Mucosa of descending colon (tissue), 3 donors: ENCODE data around the gene SIK2. TPM values are rescaled to one million over a fixed set of nuclear protein-coding genes. Genes with fewer than 3 reads are reported as not detected.

Experiments used
- ATAC-seq: fragments of 200-7000 bp; cut with Tn5 transposase; one replicate; pipeline ENCODE4 v1.9.1; 2020; ENCODE audit warnings: mild to moderate bottlenecking, moderate library complexity
- DNase-seq, 3 donors: peaks; one replicate each; pipeline ENCODE4 v3.0.0-alpha.2; 2020
- H3K36me3 ChIP-seq: fragments of 200-600 bp; one replicate; pipeline ENCODE4 v1.8.0; 2021; ENCODE audit warnings: low read depth, mild to moderate bottlenecking
- H3K4me1 ChIP-seq: fragments of 200-600 bp; one replicate; pipeline ENCODE4 v1.8.0; 2021; ENCODE audit warnings: low read depth, mild to moderate bottlenecking
- H3K4me3 ChIP-seq: fragments of 200-600 bp; one replicate; pipeline ENCODE4 v1.8.0; 2021; ENCODE audit warnings: mild to moderate bottlenecking
- H3K9me3 ChIP-seq: fragments of 200-600 bp; one replicate; pipeline ENCODE4 v1.8.0; 2021; ENCODE audit warnings: mild to moderate bottlenecking
- intact Hi-C, 2 donors: fragments of 100-400 bp; cut with DNase I in 1 of 2; cut with micrococcal nuclease in 1 of 2; formaldehyde crosslinking; loops; one replicate each; pipeline versions ENCODE4 v1.11.0 to v1.11.1; 2022; cut with DNase I, micrococcal nuclease
- total RNA-seq, 3 donors: library from RNA; stranded (reverse); fragmentation: NEBNext Ultra II Directional in 2 of 3; extraction: Animal tissue kit (Norgen Biotek cat#: 25700) in 2 of 3; gene quantifications; one replicate each; pipeline versions ENCODE4 v1.2.1 to v1.2.4, GENCODE V29; 2021 to 2023
- TF ChIP-seq, protein P1 (sequence below): fragments of 200-600 bp; IDR thresholded peaks from one replicate; pipeline ENCODE4 v1.8.0; 2022; ENCODE audit warnings: antibody characterized with exemption, mild to moderate bottlenecking
- donor health status: DM: no; HTN: no; CAD: no; lungs with moderate emphysema.
- donor health status: DM: no; HTN: no; CAD: no.
- donor health status: DM: no; HTN: yes; CAD: no.

Gene SIK2
- total RNA-seq, 3 donors from 2014 or later, result 22.0 to 23.0 (median 22.7) TPM

DNA sequence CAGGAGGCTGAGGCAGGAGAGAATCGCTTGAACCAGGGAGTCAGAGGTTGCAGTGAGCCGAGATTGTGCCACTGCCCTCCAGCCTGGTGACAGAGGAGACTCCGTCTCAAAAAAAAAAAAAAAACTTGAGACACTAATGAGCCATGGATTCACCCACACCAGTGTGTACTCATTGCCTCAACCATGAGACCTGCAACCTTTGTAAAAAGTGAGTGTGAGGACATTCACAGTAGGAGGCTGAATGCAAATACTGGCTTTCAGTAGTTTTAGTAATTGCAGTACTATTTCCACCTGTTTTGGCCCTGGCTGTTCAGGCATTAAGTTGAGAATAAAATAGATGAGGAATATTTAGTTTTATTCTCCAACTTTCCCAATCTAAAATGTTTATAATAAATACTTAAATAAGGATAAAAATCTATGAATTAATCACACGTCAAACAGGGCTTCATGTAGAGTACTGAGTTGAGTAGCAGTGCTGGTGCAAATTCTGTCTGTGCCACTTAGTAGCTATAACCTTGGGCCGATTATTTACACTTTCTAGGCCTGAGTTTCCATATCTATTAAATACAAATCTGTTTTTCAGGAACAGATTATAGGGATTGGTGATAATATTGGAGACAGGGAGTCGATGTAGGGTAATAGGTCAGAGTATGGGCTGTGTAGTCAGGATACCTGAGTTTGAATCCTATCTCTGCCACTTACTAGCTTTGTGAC is 91.1 kb downstream of the SIK2 start:
- TF ChIP-seq, protein P1, sequence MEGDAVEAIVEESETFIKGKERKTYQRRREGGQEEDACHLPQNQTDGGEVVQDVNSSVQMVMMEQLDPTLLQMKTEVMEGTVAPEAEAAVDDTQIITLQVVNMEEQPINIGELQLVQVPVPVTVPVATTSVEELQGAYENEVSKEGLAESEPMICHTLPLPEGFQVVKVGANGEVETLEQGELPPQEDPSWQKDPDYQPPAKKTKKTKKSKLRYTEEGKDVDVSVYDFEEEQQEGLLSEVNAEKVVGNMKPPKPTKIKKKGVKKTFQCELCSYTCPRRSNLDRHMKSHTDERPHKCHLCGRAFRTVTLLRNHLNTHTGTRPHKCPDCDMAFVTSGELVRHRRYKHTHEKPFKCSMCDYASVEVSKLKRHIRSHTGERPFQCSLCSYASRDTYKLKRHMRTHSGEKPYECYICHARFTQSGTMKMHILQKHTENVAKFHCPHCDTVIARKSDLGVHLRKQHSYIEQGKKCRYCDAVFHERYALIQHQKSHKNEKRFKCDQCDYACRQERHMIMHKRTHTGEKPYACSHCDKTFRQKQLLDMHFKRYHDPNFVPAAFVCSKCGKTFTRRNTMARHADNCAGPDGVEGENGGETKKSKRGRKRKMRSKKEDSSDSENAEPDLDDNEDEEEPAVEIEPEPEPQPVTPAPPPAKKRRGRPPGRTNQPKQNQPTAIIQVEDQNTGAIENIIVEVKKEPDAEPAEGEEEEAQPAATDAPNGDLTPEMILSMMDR, result no peak
- ATAC-seq (no peak), DNase-seq (no peak)
- Histone ChIP-seq H3K4me1 (no peaks in the 10 kb centered on the region), H3K4me3 (no peak overlapping the region), H3K36me3 (no peaks in the 10 kb centered on the region), H3K9me3 (no peaks in the 10 kb centered on the region)
- intact Hi-C loops, result no loop called here

GRCh38 chr11:111694851-111695250 is 92.6 kb downstream of the SIK2 start:
- no peak for DNase-seq
- no peaks in the 10 kb centered on the region for H3K4me1 ChIP-seq
- no peaks in the 10 kb centered on the region for H3K9me3 ChIP-seq
- no peak overlapping the region for H3K4me3 ChIP-seq
- TF ChIP-seq, protein P1, result no peak
- ATAC-seq, result no peak
- H3K36me3 ChIP-seq, result no peaks in the 10 kb centered on the region
- intact Hi-C loops, result no loop called here

GRCh38 chr11:111696556-111696955 is 94.3 kb downstream of the SIK2 start:
- no peaks in the 10 kb centered on the region for H3K9me3 ChIP-seq
- intact Hi-C loops, result no loop called here
- no peak for DNase-seq
- no peaks in the 10 kb centered on the region for H3K4me1 ChIP-seq
- TF ChIP-seq, protein P1, result no peak
- no peak overlapping the region for H3K4me3 ChIP-seq
- ATAC-seq, result no peak
- H3K36me3 ChIP-seq, result no peaks in the 10 kb centered on the region

DNA sequence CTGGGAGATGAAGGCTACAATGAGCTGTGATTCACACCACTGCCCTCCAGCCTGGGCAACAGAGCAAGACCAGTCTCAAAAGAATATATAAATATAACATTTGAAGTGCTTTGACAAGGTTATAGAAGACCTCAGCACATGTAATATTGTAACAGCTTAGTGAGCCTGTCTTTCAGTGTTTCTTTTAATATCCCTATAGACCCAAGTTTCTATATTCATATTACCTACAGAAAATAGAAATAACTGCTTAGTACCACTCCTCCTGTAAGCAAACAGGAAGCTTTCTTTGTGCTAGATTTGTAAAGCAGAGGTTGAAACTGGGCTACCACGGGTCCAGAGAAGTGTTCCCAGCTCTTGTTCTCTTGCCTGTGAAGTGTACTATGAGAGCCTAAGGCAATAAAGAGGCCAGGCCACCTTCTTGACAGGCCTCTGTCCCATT is 95.7 kb downstream of the SIK2 start:
- TF ChIP-seq, protein P1, result no peak
- no peaks in the 10 kb centered on the region for H3K4me1 ChIP-seq
- intact Hi-C loops, result no loop called here
- no peaks in the 10 kb centered on the region for H3K9me3 ChIP-seq
- ATAC-seq, result no peak
- no peak overlapping the region for H3K4me3 ChIP-seq
- H3K36me3 ChIP-seq, result no peaks in the 10 kb centered on the region
- DNase-seq, result no peak

GRCh38 chr11:111698852-111699559 is 96.8 kb downstream of the SIK2 start:
- Histone ChIP-seq H3K4me3 (no peak overlapping the region), H3K4me1 (no peaks in the 10 kb centered on the region), H3K36me3 (no peaks in the 10 kb centered on the region), H3K9me3 (no peaks in the 10 kb centered on the region)
- intact Hi-C loops, result no loop called here
- DNase-seq (no peak), ATAC-seq (no peak)
- TF ChIP-seq, protein P1, result no peak
